Endothelial cell of umbilical vein (primary cell): Measurements from ENCODE around the gene GRM7.

ENCODE experiments used
- CTCF ChIP-seq, 2 donors: IDR thresholded peaks; 1 replicate in 1 of 2; 2 replicates in 1 of 2; pipeline ENCODE4 v1.5.1; 2011; ENCODE audit warnings: low read length in 2 of 2, mild to moderate bottlenecking in 2 of 2, moderate library complexity in 2 of 2, control low read depth in 1 of 2, inconsistent platforms in 1 of 2, low read depth in 1 of 2; ENCODE audit not compliant: insufficient read depth in 1 of 2; ENCODE audit errors: extremely low read depth in 1 of 2
- EZH2 ChIP-seq: IDR thresholded peaks from 2 replicates; pipeline ENCODE4 v1.6.1; 2012; ENCODE audit warnings: borderline replicate concordance, low read depth, mild to moderate bottlenecking, moderate library complexity, low read length, inconsistent platforms; ENCODE audit not compliant: severe bottlenecking
- FOS ChIP-seq: IDR thresholded peaks from 2 replicates; pipeline ENCODE4 v1.6.1; 2011; ENCODE audit warnings: mild to moderate bottlenecking, low read length, moderate library complexity, borderline replicate concordance; ENCODE audit not compliant: insufficient read depth
- JUN ChIP-seq: IDR thresholded peaks from 2 replicates; pipeline ENCODE4 v1.6.1; 2011; ENCODE audit warnings: borderline replicate concordance, low read depth; ENCODE audit not compliant: insufficient read length, insufficient read depth
- MAX ChIP-seq: IDR thresholded peaks from 2 replicates; pipeline ENCODE4 v1.6.1; 2011; ENCODE audit not compliant: insufficient read depth, insufficient read length
- MYC ChIP-seq: IDR thresholded peaks from one replicate; pipeline ENCODE4 v1.6.1; 2011; ENCODE audit warnings: mild to moderate bottlenecking, low read depth, low read length
- POLR2A ChIP-seq: IDR thresholded peaks from 2 replicates; pipeline ENCODE4 v1.6.1; 2012; ENCODE audit warnings: low read depth, mild to moderate bottlenecking, control low read depth, low read length
- POLR2AphosphoS5 ChIP-seq: IDR thresholded peaks from 2 replicates; pipeline ENCODE4 v1.6.1; 2012; ENCODE audit warnings: low read depth, mild to moderate bottlenecking, control low read depth, low read length, moderate library complexity; ENCODE audit not compliant: insufficient read depth

GRCh38 chr3:7205535-7205934 lies 344.6 kb downstream of the GRM7 start:
- TF ChIP-seq CTCF (IDR thresholded peaks at IDR 0.05; ENCODE audit: extremely low read depth in 1 of 2, insufficient read depth in 1 of 2, low read depth in 1 of 2, low read length in 2 of 2) (no peak), EZH2 (no peak), POLR2AphosphoS5 (no peak), POLR2A (no peak), JUN (no peak), MAX (no peak), MYC (no peak), FOS (peak; percentile 25)
